GM21737 (cell line): Measurements from ENCODE around the gene EFNB2.

Experiments used
- ATAC-seq: cut with Tn5 transposase; IDR thresholded peaks from one replicate; pipeline ENCODE4 v1.9.1; 2021; ENCODE audit warnings: mild to moderate bottlenecking, moderate library complexity; ENCODE audit not compliant: unreplicated experiment

The EFNB2 gene

DNA sequence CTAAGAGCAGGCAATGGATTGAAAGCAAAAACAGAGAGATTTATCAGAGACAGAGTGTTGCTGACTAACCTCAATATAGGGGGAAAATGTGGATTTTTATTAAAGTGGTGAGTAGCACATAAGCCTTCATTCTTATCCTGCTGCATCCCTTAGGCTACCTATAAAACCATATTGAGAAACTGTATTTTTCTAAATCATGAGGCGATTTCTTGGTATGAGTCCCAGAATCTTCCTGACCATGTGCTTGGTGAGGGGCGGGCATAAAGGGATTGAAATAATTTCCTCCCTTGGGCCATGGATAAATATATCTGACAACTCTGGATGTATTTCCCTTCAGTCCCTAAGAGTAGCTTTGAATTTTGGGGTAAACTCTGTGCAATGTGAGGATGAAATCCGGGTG is 72.8 kb downstream of the EFNB2 start:
- ATAC-seq: no peak

DNA sequence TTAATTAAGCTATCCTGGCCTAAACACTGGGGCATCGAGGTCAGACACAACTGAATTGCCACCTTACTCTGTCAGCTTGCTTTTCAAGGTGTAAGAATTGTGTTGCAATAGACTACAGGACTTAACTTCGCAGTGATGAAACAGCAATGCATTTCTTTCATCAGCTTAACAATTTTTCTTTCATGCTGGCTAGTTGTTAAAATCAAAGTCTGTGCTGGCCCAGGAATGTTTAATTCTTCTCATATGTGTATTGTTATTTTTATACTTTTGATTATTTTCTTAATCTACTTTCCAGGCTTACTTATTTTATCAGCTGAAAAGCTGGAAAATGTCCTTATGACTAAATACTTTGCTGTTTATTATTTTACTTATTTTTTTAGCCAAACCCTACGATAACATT is 79.7 kb downstream of the EFNB2 start:
- no peak for ATAC-seq

DNA sequence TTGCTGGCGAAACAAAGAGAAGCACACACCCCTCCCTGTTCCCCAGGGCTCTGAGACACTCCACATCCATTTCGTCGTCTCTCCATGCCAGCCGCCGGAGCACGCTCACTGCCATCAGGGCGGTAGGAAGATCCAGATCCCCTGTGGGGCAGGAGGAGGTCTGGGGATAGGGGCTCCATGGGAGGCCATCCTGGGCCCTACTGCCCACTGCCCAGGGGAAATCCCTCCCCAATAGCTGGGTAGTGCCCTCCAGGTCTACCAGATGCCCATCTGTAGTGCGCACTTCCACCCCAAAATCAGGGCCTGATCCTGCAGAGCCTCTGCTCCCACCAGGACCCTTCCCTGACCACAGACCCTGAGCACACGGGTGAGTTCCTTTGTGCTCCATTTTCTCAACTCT is 80.3 kb downstream of the EFNB2 start:
- no peak for ATAC-seq

DNA sequence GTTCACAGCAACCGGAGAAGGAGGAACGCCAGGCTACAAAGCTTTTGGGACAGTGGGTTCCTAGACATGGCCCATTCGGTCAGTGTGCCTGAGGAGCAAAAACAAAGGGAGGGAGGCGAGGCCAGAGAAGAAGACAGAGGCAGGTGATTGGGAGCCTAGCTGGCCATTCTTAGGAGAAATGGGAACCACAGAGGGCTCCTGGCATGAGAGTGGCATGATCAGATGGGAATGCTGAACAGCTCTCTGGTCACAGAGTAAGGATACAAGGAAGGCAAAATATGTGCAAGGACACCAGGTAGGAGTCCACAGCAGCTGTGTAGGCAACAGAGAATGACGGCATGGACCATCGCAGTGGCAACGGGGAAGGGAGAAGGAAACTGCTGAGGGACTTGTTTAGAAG is 82.4 kb downstream of the EFNB2 start:
- no peak for ATAC-seq

DNA sequence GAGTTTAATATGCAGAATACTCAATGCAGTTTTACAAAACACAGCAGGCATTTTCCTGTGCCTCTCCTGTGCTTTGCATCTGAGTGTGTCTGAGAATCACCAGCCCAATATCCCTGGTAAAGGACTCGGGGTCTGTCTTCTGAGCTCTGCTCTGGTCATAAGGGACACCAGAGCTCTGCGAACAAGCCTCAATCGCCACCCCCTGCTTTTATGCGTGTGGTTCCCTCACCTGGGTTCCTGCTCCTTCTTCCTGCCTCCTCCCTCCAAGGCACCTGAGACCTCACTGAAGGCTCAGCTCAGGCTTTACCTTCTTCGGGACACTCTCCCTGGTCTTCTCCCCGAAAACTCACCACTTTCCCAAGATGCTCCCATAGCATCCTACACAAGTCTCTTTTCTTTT is 84.5 kb downstream of the EFNB2 start:
- ATAC-seq: no peak

- ATAC-seq: no peak
Measured at GRCh38 chr13:106449096-106449495, 86.4 kb downstream of the EFNB2 start.

- no peak for ATAC-seq
Measured at GRCh38 chr13:106445996-106446395, 89.5 kb downstream of the EFNB2 start.

- no peak for ATAC-seq
Measured at GRCh38 chr13:106443607-106444322, 91.7 kb downstream of the EFNB2 start.

- no peak for ATAC-seq
Measured at GRCh38 chr13:106440866-106441265, 94.6 kb downstream of the EFNB2 start.
